T-cell (primary cell): Measurements from ENCODE around the gene PLSCR1. TPM values are rescaled to one million over a fixed set of nuclear protein-coding genes. Genes with fewer than 3 reads are reported as not detected.
A peak's percentile ranks its signal among the peaks of the same experiment; 100 is the strongest.

Source experiments
- ATAC-seq, 4 experiments: fragments of 200-7000 bp in 3 of 4; fragments of 150-1000 bp in 1 of 4; cut with Tn5 transposase; replicated peaks in 1 of 4; 1 replicate in 3 of 4; 2 replicates in 1 of 4; pipeline ENCODE4 v1.10.0; 2021; ENCODE audit warnings: moderate library complexity in 3 of 4, mild to moderate bottlenecking in 2 of 4, moderate number of reproducible peaks in 1 of 4
- CTCF ChIA-PET, 2 donors: fragments of 300-600 bp; sonication (Branson Sonifier 250); formaldehyde crosslinking; loops; one replicate each; lab custom pipeline; 2022; ENCODE audit warnings: antibody characterized with exemption in 2 of 2; lab: Charles Lee
- POLR2A ChIA-PET, 2 donors: fragments of 300-600 bp; sonication (Branson Sonifier 250); formaldehyde crosslinking; loops; one replicate each; lab custom pipeline; 2022; ENCODE audit warnings: antibody characterized with exemption in 2 of 2; lab: Charles Lee
- DNase-seq, 35 experiments: peaks; one replicate each; pipeline versions ENCODE4 v3.0.0 to v3.0.0-alpha.2; 2013 to 2023
- H3K27ac ChIP-seq: one replicate; pipeline ENCODE4 v1.5.1; 2013; ENCODE audit warnings: low read length
- H3K27me3 ChIP-seq, 2 experiments: replicated peaks in 1 of 2; 1 replicate in 1 of 2; 2 replicates in 1 of 2; pipeline versions ENCODE4 v1.6.1 to v1.7.0; 2013; ENCODE audit warnings: low read length in 1 of 2, mixed read lengths in 1 of 2; ENCODE audit not compliant: control insufficient read depth in 2 of 2, insufficient read depth in 2 of 2; ENCODE audit errors: extremely low read depth in 1 of 2
- H3K36me3 ChIP-seq, 2 donors: 1 replicate in 1 of 2; 2 replicates in 1 of 2; pipeline versions ENCODE4 v1.6.1 to v1.7.0; 2013; ENCODE audit warnings: low read length in 1 of 2; ENCODE audit not compliant: control insufficient read depth in 2 of 2, insufficient read depth in 1 of 2; ENCODE audit errors: extremely low read depth in 1 of 2
- H3K4me1 ChIP-seq, 2 experiments: 1 replicate in 1 of 2; 2 replicates in 1 of 2; pipeline versions ENCODE4 v1.6.1 to v1.7.0; 2013; ENCODE audit warnings: low read length in 2 of 2, mixed read lengths in 1 of 2; ENCODE audit not compliant: insufficient read depth in 2 of 2, control insufficient read depth in 1 of 2; ENCODE audit errors: extremely low read depth in 1 of 2
- H3K4me3 ChIP-seq, 2 donors: 1 replicate in 1 of 2; 2 replicates in 1 of 2; pipeline versions ENCODE4 v1.5.1 to v1.7.0; 2013; ENCODE audit warnings: mild to moderate bottlenecking in 2 of 2, low read length in 1 of 2, moderate library complexity in 1 of 2; ENCODE audit not compliant: control insufficient read depth in 1 of 2; ENCODE audit errors: extremely low read depth in 1 of 2
- H3K9me3 ChIP-seq: 2 replicates; pipeline ENCODE4 v1.7.0; 2013
- H3K27ac Mint-ChIP-seq, 2 donors: one replicate each; pipeline ENCODE4 v1.8.0; 2020 to 2021; ENCODE audit warnings: mild to moderate bottlenecking in 2 of 2, mixed read lengths in 2 of 2
- H3K27me3 Mint-ChIP-seq, 2 donors: one replicate each; pipeline ENCODE4 v1.8.0; 2021 to 2022; ENCODE audit warnings: mixed read lengths in 2 of 2
- H3K36me3 Mint-ChIP-seq: one replicate; pipeline ENCODE4 v1.8.0; 2021; ENCODE audit warnings: mixed read lengths
- H3K4me1 Mint-ChIP-seq, 3 donors: one replicate each; pipeline ENCODE4 v1.8.0; 2020 to 2022; ENCODE audit warnings: mixed read lengths in 3 of 3, mild to moderate bottlenecking in 1 of 3
- H3K4me3 Mint-ChIP-seq, 3 donors: one replicate each; pipeline ENCODE4 v1.8.0; 2020 to 2022; ENCODE audit warnings: mild to moderate bottlenecking in 3 of 3, mixed read lengths in 3 of 3, moderate library complexity in 3 of 3
- H3K9me3 Mint-ChIP-seq, 3 donors: one replicate each; pipeline ENCODE4 v1.8.0; 2020 to 2022; ENCODE audit warnings: mixed read lengths in 3 of 3
- WGBS: methylation state at CpG from one replicate; pipeline ENCODE4 v1.1.5; 2013; ENCODE audit warnings: missing lambda C conversion rate; ENCODE audit not compliant: insufficient coverage; 5-methylcytosine and 5-hydroxymethylcytosine counted together
- total RNA-seq, 35 experiments: library from RNA in 6 of 35; stranded (reverse) in 6 of 35; fragments of 120-200 nt in 1 of 35; gene quantifications; one replicate each; pipeline versions ENCODE4 v1.2.1 to v1.2.4 and lab custom pipeline; 2013 to 2026

The PLSCR1 gene
- total RNA-seq, 5 donors from 2014 or later (not counting 1 experiment from before 2014, with no cell fraction given), result 13.5 to 23.0 (median 16.4) TPM

GRCh38 chr3:146581951-146582467 lies 37.6 kb upstream of the PLSCR1 start:
- DNase-seq (no peak), ATAC-seq (no peak)
- Mint-ChIP-seq H3K27me3 (peaks cover 2 to 7% of the 10 kb centered on the region in 2 donors), H3K4me3 (no peak overlapping the region), H3K36me3 (no peaks in the 10 kb centered on the region), H3K27ac (no peak overlapping the region), H3K9me3 (peaks cover 0 to 5% (median 3%) of the 10 kb centered on the region in 3 donors), H3K4me1 (no peaks in the 10 kb centered on the region)
- Histone ChIP-seq H3K27ac (no peak overlapping the region), H3K4me1 (no peaks in the 10 kb centered on the region), H3K27me3 (no peaks in the 10 kb centered on the region), H3K9me3 (no peaks in the 10 kb centered on the region), H3K4me3 (no peak overlapping the region), H3K36me3 (no peaks in the 10 kb centered on the region)
- ChIA-PET POLR2A (no interaction called here), CTCF (interaction anchor here (0.5 to 1.4 kb wide), 6 partner anchors 11 to 529 kb away, joined by 3 to 5 read pairs (median 4); no protein-coding TSS in a partner anchor)

- H3K4me1 ChIP-seq, result no peaks in the 10 kb centered on the region
- WGBS, result no CpG with 5 or more reads among the region's 1 CpG
- no peaks in the 10 kb centered on the region for H3K27me3 ChIP-seq
- POLR2A ChIA-PET, result no interaction called here
- no peak overlapping the region for H3K4me3 ChIP-seq
- Mint-ChIP-seq H3K27me3 (peaks cover 0 to 7% of the 10 kb centered on the region in 2 donors), H3K27ac (no peak overlapping the region), H3K4me1 (no peaks in the 10 kb centered on the region), H3K4me3 (no peak overlapping the region), H3K9me3 (peaks cover 0 to 5% (median 3%) of the 10 kb centered on the region in 3 donors), H3K36me3 (no peaks in the 10 kb centered on the region)
- no peaks in the 10 kb centered on the region for H3K36me3 ChIP-seq
- CTCF ChIA-PET, result interaction anchor here (0.6 to 1.4 kb wide), 7 partner anchors 9 to 392 kb away, joined by 3 to 5 read pairs (median 3); no protein-coding TSS in a partner anchor
- H3K9me3 ChIP-seq, result no peaks in the 10 kb centered on the region
- DNase-seq, result no peak
- H3K27ac ChIP-seq, result no peak overlapping the region
- ATAC-seq, result no peak
These were observed 36.7 kb upstream of the PLSCR1 start for GRCh38 chr3:146581080-146581601.

GRCh38 chr3:146577662-146578061 lies 33.3 kb upstream of the PLSCR1 start:
- no peak overlapping the region for H3K4me3 Mint-ChIP-seq
- no peaks in the 10 kb centered on the region for H3K4me1 ChIP-seq
- no peaks in the 10 kb centered on the region for H3K36me3 ChIP-seq
- H3K36me3 Mint-ChIP-seq, result no peaks in the 10 kb centered on the region
- no peaks in the 10 kb centered on the region for H3K27me3 ChIP-seq
- no peaks in the 10 kb centered on the region for H3K27me3 Mint-ChIP-seq
- peaks cover 0 to under 1% (median 0%) of the 10 kb centered on the region in 3 donors for H3K9me3 Mint-ChIP-seq
- H3K27ac Mint-ChIP-seq, result no peak overlapping the region
- ChIA-PET POLR2A (interaction anchor here in 1 of 2 donors (0.5 to 0.6 kb wide), 2 partner anchors 350 to 509 kb away, joined by 3 read pairs; no protein-coding TSS in a partner anchor), CTCF (interaction anchor here (0.6 to 2.6 kb wide), 16 partner anchors 9 to 513 kb away, joined by 3 to 28 read pairs (median 4); no protein-coding TSS in a partner anchor)
- no peaks in the 10 kb centered on the region for H3K4me1 Mint-ChIP-seq
- no peaks in the 10 kb centered on the region for H3K9me3 ChIP-seq
- no peak overlapping the region for H3K27ac ChIP-seq
- H3K4me3 ChIP-seq, result no peak overlapping the region
- peak in 1 of 4 experiments; percentile 58 for ATAC-seq
- DNase-seq, result peak in 25 of 35 experiments; percentile 2 to 71 (median 17)

- no CpG with 5 or more reads among the region's 2 CpGs for WGBS
- no peaks in the 10 kb centered on the region for H3K4me1 Mint-ChIP-seq
- POLR2A ChIA-PET, result no interaction called here
These were observed 31.2 kb upstream of the PLSCR1 start for GRCh38 chr3:146575636-146576035.

GRCh38 chr3:146574173-146574572 lies 29.8 kb upstream of the PLSCR1 start:
- Mint-ChIP-seq H3K4me3 (no peak overlapping the region), H3K36me3 (no peaks in the 10 kb centered on the region), H3K9me3 (no peaks in the 10 kb centered on the region), H3K27me3 (peaks cover 0 to 2% of the 10 kb centered on the region in 2 donors), H3K4me1 (no peaks in the 10 kb centered on the region), H3K27ac (no peak overlapping the region)
- Histone ChIP-seq H3K4me1 (no peaks in the 10 kb centered on the region), H3K4me3 (no peak overlapping the region), H3K36me3 (no peaks in the 10 kb centered on the region), H3K9me3 (no peaks in the 10 kb centered on the region), H3K27me3 (no peaks in the 10 kb centered on the region), H3K27ac (no peak overlapping the region)
- no peak for ATAC-seq
- WGBS, result no CpG with 5 or more reads among the region's 1 CpG
- ChIA-PET POLR2A (no interaction called here), CTCF (interaction anchor here (1.1 to 3.2 kb wide), 3 partner anchors 354 to 385 kb away, joined by 3 to 15 read pairs (median 4); no protein-coding TSS in a partner anchor)
- DNase-seq, result no peak

More at GRCh38 chr3:146575636-146576035, 31.2 kb upstream of the PLSCR1 start:
- no peaks in the 10 kb centered on the region for H3K36me3 Mint-ChIP-seq
- no peak overlapping the region for H3K27ac Mint-ChIP-seq
- Histone ChIP-seq H3K4me3 (no peak overlapping the region), H3K27me3 (no peaks in the 10 kb centered on the region), H3K36me3 (no peaks in the 10 kb centered on the region), H3K27ac (no peak overlapping the region), H3K9me3 (no peaks in the 10 kb centered on the region), H3K4me1 (no peaks in the 10 kb centered on the region)
- CTCF ChIA-PET, result interaction anchor here in 1 of 2 donors (0.7 to 3.2 kb wide), 2 partner anchors 360 to 386 kb away, joined by 4 to 15 read pairs; no protein-coding TSS in a partner anchor
- no peaks in the 10 kb centered on the region for H3K9me3 Mint-ChIP-seq
- no peak for ATAC-seq
- no peak for DNase-seq
- H3K27me3 Mint-ChIP-seq, result peaks cover 0 to 2% of the 10 kb centered on the region in 2 donors
- H3K4me3 Mint-ChIP-seq, result no peak overlapping the region

- ChIA-PET CTCF (interaction anchor here in 1 of 2 donors (0.6 kb wide), 2 partner anchors 9 kb away, joined by 4 to 5 read pairs; no protein-coding TSS in a partner anchor), POLR2A (no interaction called here)
- H3K4me3 ChIP-seq, result no peak overlapping the region
- Mint-ChIP-seq H3K4me1 (no peaks in the 10 kb centered on the region), H3K9me3 (no peaks in the 10 kb centered on the region), H3K27me3 (peaks cover 2 to 4% of the 10 kb centered on the region in 2 donors), H3K27ac (no peak overlapping the region), H3K4me3 (no peak overlapping the region), H3K36me3 (no peaks in the 10 kb centered on the region)
- H3K4me1 ChIP-seq, result no peaks in the 10 kb centered on the region
- no peaks in the 10 kb centered on the region for H3K36me3 ChIP-seq
- DNase-seq (no peak), ATAC-seq (no peak)
- no peaks in the 10 kb centered on the region for H3K27me3 ChIP-seq
- no peak overlapping the region for H3K27ac ChIP-seq
- H3K9me3 ChIP-seq, result no peaks in the 10 kb centered on the region
- WGBS, result 100% methylated on average over 1 of the region's 3 CpGs
These were observed 24.9 kb upstream of the PLSCR1 start for GRCh38 chr3:146569314-146569713.
